ENCODE results near the gene PHACTR3.

Gene PHACTR3

DNA sequence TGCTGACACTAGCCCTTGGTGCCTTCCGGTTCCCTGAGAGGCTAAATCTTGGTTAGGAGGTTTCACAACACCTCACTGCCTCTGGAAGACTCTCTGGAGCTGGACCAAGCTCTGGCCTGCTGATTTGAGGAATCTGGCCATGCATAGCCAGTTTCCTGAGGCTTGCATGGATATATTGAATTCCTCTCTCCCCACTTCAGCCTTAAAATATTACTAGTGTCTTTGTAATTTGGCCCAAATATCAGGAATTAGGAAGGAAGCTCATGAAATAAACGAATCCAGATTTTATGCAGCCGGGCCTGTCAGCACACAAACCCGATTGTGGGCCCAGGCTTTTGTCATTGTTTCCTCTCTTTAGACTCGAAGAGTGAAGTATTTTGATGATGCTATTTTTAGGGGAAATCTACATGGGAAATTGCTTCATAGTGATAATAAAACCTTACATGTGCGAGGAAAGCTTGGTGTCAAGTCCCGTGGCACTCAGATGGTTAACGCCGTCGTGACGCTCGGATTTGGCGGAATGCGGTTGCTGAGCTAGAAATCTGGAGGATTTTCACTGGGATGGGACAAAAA is 144.4 kb downstream of the PHACTR3 start:
- H3K4me3 ChIP-seq (ENCODE audit: low read depth, low read length), result no peak overlapping the region
- TF ChIP-seq, protein P1, sequence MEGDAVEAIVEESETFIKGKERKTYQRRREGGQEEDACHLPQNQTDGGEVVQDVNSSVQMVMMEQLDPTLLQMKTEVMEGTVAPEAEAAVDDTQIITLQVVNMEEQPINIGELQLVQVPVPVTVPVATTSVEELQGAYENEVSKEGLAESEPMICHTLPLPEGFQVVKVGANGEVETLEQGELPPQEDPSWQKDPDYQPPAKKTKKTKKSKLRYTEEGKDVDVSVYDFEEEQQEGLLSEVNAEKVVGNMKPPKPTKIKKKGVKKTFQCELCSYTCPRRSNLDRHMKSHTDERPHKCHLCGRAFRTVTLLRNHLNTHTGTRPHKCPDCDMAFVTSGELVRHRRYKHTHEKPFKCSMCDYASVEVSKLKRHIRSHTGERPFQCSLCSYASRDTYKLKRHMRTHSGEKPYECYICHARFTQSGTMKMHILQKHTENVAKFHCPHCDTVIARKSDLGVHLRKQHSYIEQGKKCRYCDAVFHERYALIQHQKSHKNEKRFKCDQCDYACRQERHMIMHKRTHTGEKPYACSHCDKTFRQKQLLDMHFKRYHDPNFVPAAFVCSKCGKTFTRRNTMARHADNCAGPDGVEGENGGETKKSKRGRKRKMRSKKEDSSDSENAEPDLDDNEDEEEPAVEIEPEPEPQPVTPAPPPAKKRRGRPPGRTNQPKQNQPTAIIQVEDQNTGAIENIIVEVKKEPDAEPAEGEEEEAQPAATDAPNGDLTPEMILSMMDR (IDR thresholded peaks at IDR 0.05; ENCODE audit: borderline replicate concordance, insufficient read depth, low read depth, low read length), result no peak

DNA sequence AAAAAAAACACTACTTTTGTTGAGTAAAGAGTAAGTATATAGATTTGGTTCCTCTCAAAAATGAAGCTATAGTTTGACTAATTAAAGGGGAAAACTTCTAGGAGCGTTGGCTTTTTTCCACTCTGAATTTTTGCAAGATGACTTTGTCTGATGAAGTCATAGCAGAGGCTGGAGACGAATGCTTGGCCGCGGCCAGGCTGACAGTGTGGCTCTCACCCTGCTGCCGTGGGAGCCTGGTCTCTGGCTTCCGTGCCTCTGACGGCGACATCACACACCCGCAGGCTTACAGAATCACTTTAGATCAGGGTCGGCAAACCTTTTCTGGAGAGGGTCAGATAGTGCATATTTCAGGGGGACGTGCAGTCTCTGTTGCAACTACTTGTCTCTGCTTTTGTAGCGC is 145.0 kb downstream of the PHACTR3 start:
- TF ChIP-seq, protein P1 (IDR thresholded peaks at IDR 0.05; ENCODE audit: borderline replicate concordance, insufficient read depth, low read depth, low read length), result no peak
- H3K4me3 ChIP-seq (ENCODE audit: low read depth, low read length), result no peak overlapping the region

- H3K4me3 ChIP-seq (ENCODE audit: low read depth, low read length), result no peak overlapping the region
- TF ChIP-seq, protein P1 (IDR thresholded peaks at IDR 0.05; ENCODE audit: borderline replicate concordance, insufficient read depth, low read depth, low read length), result no peak
These were observed 146.0 kb downstream of the PHACTR3 start for GRCh38 chr20:59750209-59750840.

GRCh38 chr20:59751075-59751711 is 146.9 kb downstream of the PHACTR3 start:
- TF ChIP-seq, protein P1 (IDR thresholded peaks at IDR 0.05; ENCODE audit: borderline replicate concordance, insufficient read depth, low read depth, low read length), result peak; percentile 89
- H3K4me3 ChIP-seq (ENCODE audit: low read depth, low read length), result no peak overlapping the region

DNA sequence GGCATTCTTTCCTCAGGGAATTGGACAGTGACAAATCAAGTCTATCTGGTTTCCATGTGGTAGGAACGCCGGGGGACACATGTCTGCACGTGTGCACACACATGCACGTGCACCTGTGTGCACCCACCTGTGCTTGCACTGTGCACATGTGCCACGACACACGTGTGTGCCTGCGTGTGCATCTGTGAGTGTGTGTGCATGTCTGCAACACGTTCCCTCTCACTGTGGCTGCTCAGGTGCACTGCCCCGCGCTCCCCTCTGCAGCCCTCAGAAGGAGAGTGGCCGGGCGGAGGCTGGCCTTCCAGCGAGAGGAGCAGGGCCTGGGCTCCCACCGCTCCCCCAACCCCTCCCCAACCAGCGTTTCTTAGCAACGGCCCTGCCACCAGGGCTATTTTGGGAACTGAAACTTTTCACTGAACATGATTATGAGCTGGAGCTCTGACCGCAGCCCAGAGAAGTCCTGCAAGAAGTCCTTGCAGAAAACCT is 147.8 kb downstream of the PHACTR3 start:
- H3K4me3 ChIP-seq (ENCODE audit: low read depth, low read length), result no peak overlapping the region
- TF ChIP-seq, protein P1 (IDR thresholded peaks at IDR 0.05; ENCODE audit: borderline replicate concordance, insufficient read depth, low read depth, low read length), result no peak

GRCh38 chr20:59752704-59753460 is 148.5 kb downstream of the PHACTR3 start:
- H3K4me3 ChIP-seq (ENCODE audit: low read depth, low read length), result no peak overlapping the region
- TF ChIP-seq, protein P1 (IDR thresholded peaks at IDR 0.05; ENCODE audit: borderline replicate concordance, insufficient read depth, low read depth, low read length), result no peak

All from GM12875 (cell line).